SJSA1 (cell line): ENCODE results near the gene AADACL4. TPM values are rescaled to one million over a fixed set of nuclear protein-coding genes. Genes with fewer than 3 reads are reported as not detected.
A peak's percentile ranks its signal among the peaks of the same experiment; 100 is the strongest.
"Not testable (repeated sequence)": the region's sequence is repeated elsewhere in the genome, so short reads cannot be mapped to it uniquely, and the experiment has no call there.

ENCODE experiments used
- DNase-seq, 2 experiments: peaks; one replicate each; pipeline ENCODE4 v3.0.0-alpha.2; 2015 to 2020; ENCODE audit warnings: low spot score in 2 of 2, low read depth in 1 of 2
- H3K27ac ChIP-seq: fragments of 250-450 bp; sonication (Bioruptor Pico); 2 replicates; pipeline ENCODE4 v1.5.1; 2020; ENCODE audit warnings: mild to moderate bottlenecking, moderate library complexity
- H3K27me3 ChIP-seq: fragments of 250-450 bp; sonication (Bioruptor Pico); replicated peaks from 2 replicates; pipeline ENCODE4 v1.5.1; 2020; ENCODE audit warnings: mild to moderate bottlenecking, moderate library complexity
- H3K36me3 ChIP-seq: fragments of 250-450 bp; sonication (Bioruptor Pico); 2 replicates; pipeline ENCODE4 v1.5.1; 2020; ENCODE audit warnings: mild to moderate bottlenecking
- H3K4me1 ChIP-seq: fragments of 250-450 bp; sonication (Bioruptor Pico); replicated peaks from 2 replicates; pipeline ENCODE4 v1.6.1; 2021; ENCODE audit warnings: mild to moderate bottlenecking
- H3K4me3 ChIP-seq: fragments of 250-450 bp; sonication (Bioruptor Pico); 2 replicates; pipeline ENCODE4 v1.5.1; 2020; ENCODE audit warnings: mild to moderate bottlenecking
- H3K9me3 ChIP-seq: fragments of 250-450 bp; sonication (Bioruptor Pico); replicated peaks from 2 replicates; pipeline ENCODE4 v1.5.1; 2020; ENCODE audit warnings: mild to moderate bottlenecking
- total RNA-seq: library from RNA; depleted of rRNA; stranded (reverse); fragments of >200 nt; shearing (Covaris generic); gene quantifications from 2 replicates; pipeline ENCODE4 v1.2.3, GENCODE V29; 2014

AADACL4 gene
- total RNA-seq, 1 experiment from 2014 or later = not detected

GRCh38 chr1:12629985-12630760, 13.7 kb upstream of the AADACL4 start:
- H3K9me3 ChIP-seq = no peaks in the 10 kb centered on the region
- no peak overlapping the region for H3K27ac ChIP-seq
- no peak overlapping the region for H3K4me3 ChIP-seq
- no peak for DNase-seq
- H3K4me1 ChIP-seq = peaks cover 5% of the 10 kb centered on the region; the same call in 1 of the 2 replicates
- H3K36me3 ChIP-seq = no peaks in the 10 kb centered on the region
- H3K27me3 ChIP-seq = no peaks in the 10 kb centered on the region

- no peaks in the 10 kb centered on the region for H3K36me3 ChIP-seq
- H3K9me3 ChIP-seq = no peaks in the 10 kb centered on the region
- no peak overlapping the region for H3K27ac ChIP-seq
- no peak overlapping the region for H3K4me3 ChIP-seq
- H3K4me1 ChIP-seq = peaks cover 8% of the 10 kb centered on the region
- no peak for DNase-seq
- no peaks in the 10 kb centered on the region for H3K27me3 ChIP-seq
These were observed 12.8 kb upstream of the AADACL4 start for GRCh38 chr1:12630946-12631530.

GRCh38 chr1:12631571-12631970, 12.3 kb upstream of the AADACL4 start:
- Histone ChIP-seq H3K9me3 (no peaks in the 10 kb centered on the region), H3K27ac (no peak overlapping the region), H3K27me3 (no peaks in the 10 kb centered on the region)

GRCh38 chr1:12634156-12634555, 9.7 kb upstream of the AADACL4 start:
- Histone ChIP-seq H3K4me3 (no peak overlapping the region), H3K9me3 (peaks cover 5% of the 10 kb centered on the region; the same call in 1 of the 2 replicates), H3K27ac (no peak overlapping the region), H3K36me3 (no peaks in the 10 kb centered on the region), H3K27me3 (no peaks in the 10 kb centered on the region), H3K4me1 (peaks cover 19% of the 10 kb centered on the region)
- no peak for DNase-seq

More at GRCh38 chr1:12631571-12631970, 12.3 kb upstream of the AADACL4 start:
- DNase-seq = no peak
- peaks cover 14% of the 10 kb centered on the region for H3K4me1 ChIP-seq
- no peak overlapping the region for H3K4me3 ChIP-seq
- no peaks in the 10 kb centered on the region for H3K36me3 ChIP-seq

- H3K27me3 ChIP-seq = no peaks in the 10 kb centered on the region
- no peaks in the 10 kb centered on the region for H3K36me3 ChIP-seq
- peaks cover 5% of the 10 kb centered on the region for H3K9me3 ChIP-seq
- DNase-seq = no peak
- H3K27ac ChIP-seq = no peak overlapping the region
- H3K4me1 ChIP-seq = peaks cover 17% of the 10 kb centered on the region
- H3K4me3 ChIP-seq = no peak overlapping the region
These were observed 9.1 kb upstream of the AADACL4 start for GRCh38 chr1:12634696-12635202.

- DNase-seq = peak; percentile 94
These were observed 7.6 kb upstream of the AADACL4 start for GRCh38 chr1:12636098-12636950.

GRCh38 chr1:12637693-12638092, 6.2 kb upstream of the AADACL4 start:
- Histone ChIP-seq H3K27me3 (no peaks in the 10 kb centered on the region), H3K27ac (no peak overlapping the region), H3K4me1 (peaks cover 17% of the 10 kb centered on the region), H3K9me3 (peaks cover 5% of the 10 kb centered on the region), H3K4me3 (no peak overlapping the region), H3K36me3 (no peaks in the 10 kb centered on the region)
- DNase-seq = no peak

More at GRCh38 chr1:12636098-12636950, 7.6 kb upstream of the AADACL4 start:
- Histone ChIP-seq H3K4me1 (peaks cover 17% of the 10 kb centered on the region), H3K4me3 (no peak overlapping the region), H3K36me3 (no peaks in the 10 kb centered on the region), H3K27ac (peak overlapping the region; percentile 69), H3K27me3 (no peaks in the 10 kb centered on the region), H3K9me3 (peaks cover 5% of the 10 kb centered on the region)

GRCh38 chr1:12640237-12640957, 3.5 kb upstream of the AADACL4 start:
- no peak for DNase-seq
- H3K9me3 ChIP-seq = peaks cover 5% of the 10 kb centered on the region
- H3K4me3 ChIP-seq = no peak overlapping the region
- H3K27ac ChIP-seq = no peak overlapping the region
- H3K4me1 ChIP-seq = peaks cover 17% of the 10 kb centered on the region
- H3K27me3 ChIP-seq = no peaks in the 10 kb centered on the region
- no peaks in the 10 kb centered on the region for H3K36me3 ChIP-seq

- peaks cover 15% of the 10 kb centered on the region for H3K4me1 ChIP-seq
- H3K27ac ChIP-seq = no peak overlapping the region
- H3K27me3 ChIP-seq = no peaks in the 10 kb centered on the region
- H3K9me3 ChIP-seq = peaks cover 5% of the 10 kb centered on the region
- no peak overlapping the region for H3K4me3 ChIP-seq
- DNase-seq = no peak
- no peaks in the 10 kb centered on the region for H3K36me3 ChIP-seq
These were observed 3.0 kb upstream of the AADACL4 start for GRCh38 chr1:12640958-12641272.

- Histone ChIP-seq H3K4me1 (no peaks in the 10 kb centered on the region), H3K9me3 (peaks cover 3% of the 10 kb centered on the region), H3K36me3 (no peaks in the 10 kb centered on the region), H3K4me3 (no peak overlapping the region), H3K27me3 (no peaks in the 10 kb centered on the region), H3K27ac (no peak overlapping the region)
- no peak for DNase-seq
These were observed 806 bp upstream of the AADACL4 start for GRCh38 chr1:12643079-12643478.

GRCh38 chr1:12644237-12644636, 352 bp downstream of the AADACL4 start:
- Histone ChIP-seq H3K27me3 (no peaks in the 10 kb centered on the region), H3K4me3 (no peak overlapping the region), H3K4me1 (no peaks in the 10 kb centered on the region)

GRCh38 chr1:12644829-12645228, 944 bp downstream of the AADACL4 start:
- Histone ChIP-seq H3K4me1 (no peaks in the 10 kb centered on the region), H3K27ac (no peak overlapping the region), H3K36me3 (no peaks in the 10 kb centered on the region), H3K9me3 (no peaks in the 10 kb centered on the region; the same call in 1 of the 2 replicates), H3K27me3 (no peaks in the 10 kb centered on the region), H3K4me3 (no peak overlapping the region)
- no peak for DNase-seq

More at GRCh38 chr1:12644237-12644636, 352 bp downstream of the AADACL4 start:
- DNase-seq = no peak
- Histone ChIP-seq H3K27ac (no peak overlapping the region), H3K36me3 (no peaks in the 10 kb centered on the region), H3K9me3 (no peaks in the 10 kb centered on the region; the same call in none of the 2 replicates)

- H3K36me3 ChIP-seq, H3K27me3 ChIP-seq, DNase-seq, H3K4me1 ChIP-seq, H3K27ac ChIP-seq, H3K9me3 ChIP-seq, H3K4me3 ChIP-seq: not testable (repeated sequence)
These were observed 1.5 kb downstream of the AADACL4 start for GRCh38 chr1:12645401-12645800.
